NCI-H1048 (cell line): ENCODE data around the gene S100PBP.

Experiments used
- DNase-seq: peaks from one replicate; lab custom pipeline; 2025; lab: John Stamatoyannopoulos, UW

Gene S100PBP

DNA sequence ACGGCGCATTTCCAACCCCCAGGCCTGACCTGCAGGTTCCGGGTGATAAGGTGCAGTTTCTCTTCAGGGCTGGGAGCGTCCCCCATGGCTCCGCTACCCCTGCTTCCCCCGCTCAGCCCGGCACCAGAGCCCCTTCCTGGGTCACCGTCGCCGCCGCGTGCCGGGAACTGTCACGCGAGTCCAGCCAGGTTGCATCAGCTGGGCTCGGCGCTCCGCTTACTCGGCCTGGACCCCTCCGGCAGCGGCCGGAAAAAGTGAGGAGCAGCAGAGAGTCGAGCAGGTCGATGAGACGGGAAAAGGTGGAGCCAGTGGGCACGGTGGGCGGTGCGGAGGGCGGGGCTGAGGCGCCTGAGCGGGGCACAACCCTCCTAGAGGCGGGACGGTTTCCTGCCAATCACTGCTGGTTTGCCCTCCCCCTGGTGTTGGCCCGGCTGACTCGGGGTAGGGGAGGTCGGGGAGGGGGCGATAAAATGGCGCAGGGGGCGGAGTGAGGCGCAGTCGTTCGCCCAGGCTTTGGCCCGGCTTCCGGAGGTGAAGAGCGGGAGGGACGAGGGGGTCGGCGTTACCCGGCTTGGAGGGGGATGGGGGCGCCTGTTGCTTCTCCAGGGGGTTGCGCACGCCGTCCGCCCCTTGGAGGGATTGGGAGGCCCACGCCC is at the start of gene S100PBP, which contains the start of gene YARS1:
S100PBP (plus strand) TSS at position 495 of the 656 bp plus-strand sequence. CDS start 8,447 bp downstream, outside the sequence.
YARS1 (minus strand) TSS at position 200 of the 656 bp plus-strand sequence; CDS start at position 86, 114 bp downstream.
- DNase-seq, result peak; percentile 95

- DNase-seq, result no peak
These were observed 49.2 kb upstream of the S100PBP start for GRCh38 chr1:32768110-32768850.

DNA sequence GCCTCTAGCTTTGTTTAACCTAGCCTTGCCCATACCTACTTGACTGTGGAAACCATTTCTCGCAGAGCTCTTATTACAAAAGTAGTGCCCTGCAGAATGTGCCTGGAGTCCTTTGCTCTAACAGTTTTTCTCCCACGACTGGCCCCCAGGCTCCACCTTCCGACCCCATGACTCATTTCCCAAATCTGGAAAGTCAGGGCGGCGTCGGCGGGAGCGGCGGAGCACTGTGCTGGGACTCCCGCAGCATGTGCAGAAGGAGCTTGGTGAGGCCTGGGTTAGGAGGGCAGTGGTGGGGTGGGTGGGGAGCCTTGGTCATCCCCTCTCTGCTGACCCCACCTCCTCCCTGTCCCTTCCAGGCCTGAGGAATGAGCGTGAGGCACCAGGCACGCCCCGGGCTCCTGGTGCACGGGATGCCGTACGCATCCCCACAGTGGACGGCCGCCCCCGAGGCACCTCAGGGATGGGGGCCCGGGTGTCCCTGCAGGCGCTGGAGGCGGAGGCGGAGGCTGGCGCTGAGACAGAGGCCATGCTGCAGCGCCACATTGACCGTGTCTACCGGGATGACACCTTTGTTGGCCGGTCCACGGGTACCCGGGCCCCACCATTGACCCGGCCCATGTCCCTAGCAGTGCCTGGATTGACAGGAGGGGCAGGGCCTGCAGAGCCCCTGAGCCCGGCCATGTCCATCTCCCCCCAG is 47.8 kb upstream of the S100PBP start:
- no peak for DNase-seq

DNA sequence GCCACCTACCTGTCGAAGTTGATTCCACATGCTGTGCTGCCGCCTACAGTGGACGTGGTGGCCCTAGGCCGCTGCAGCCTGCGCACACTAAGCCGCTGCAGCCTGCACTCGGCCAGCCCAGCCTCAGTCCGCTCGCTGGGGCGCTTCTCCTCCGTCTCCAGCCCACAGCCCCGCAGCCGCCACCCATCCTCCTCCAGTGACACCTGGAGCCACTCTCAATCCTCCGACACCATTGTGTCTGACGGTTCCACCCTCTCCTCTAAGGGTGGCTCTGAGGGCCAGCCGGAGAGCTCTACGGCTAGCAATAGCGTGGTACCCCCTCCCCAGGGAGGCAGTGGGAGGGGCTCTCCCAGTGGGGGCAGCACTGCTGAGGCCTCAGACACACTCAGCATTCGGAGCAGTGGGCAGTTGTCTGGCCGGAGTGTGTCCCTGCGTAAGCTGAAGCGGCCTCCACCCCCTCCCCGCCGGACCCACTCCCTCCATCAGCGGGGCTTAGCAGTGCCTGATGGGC is 47.2 kb upstream of the S100PBP start:
- no peak for DNase-seq

- DNase-seq, result no peak
These were observed 46.5 kb upstream of the S100PBP start for GRCh38 chr1:32770741-32771548.

GRCh38 chr1:32771561-32772280 is 45.7 kb upstream of the S100PBP start:
- DNase-seq, result no peak

- no peak for DNase-seq
These were observed 45.0 kb upstream of the S100PBP start for GRCh38 chr1:32772281-32773017.

DNA sequence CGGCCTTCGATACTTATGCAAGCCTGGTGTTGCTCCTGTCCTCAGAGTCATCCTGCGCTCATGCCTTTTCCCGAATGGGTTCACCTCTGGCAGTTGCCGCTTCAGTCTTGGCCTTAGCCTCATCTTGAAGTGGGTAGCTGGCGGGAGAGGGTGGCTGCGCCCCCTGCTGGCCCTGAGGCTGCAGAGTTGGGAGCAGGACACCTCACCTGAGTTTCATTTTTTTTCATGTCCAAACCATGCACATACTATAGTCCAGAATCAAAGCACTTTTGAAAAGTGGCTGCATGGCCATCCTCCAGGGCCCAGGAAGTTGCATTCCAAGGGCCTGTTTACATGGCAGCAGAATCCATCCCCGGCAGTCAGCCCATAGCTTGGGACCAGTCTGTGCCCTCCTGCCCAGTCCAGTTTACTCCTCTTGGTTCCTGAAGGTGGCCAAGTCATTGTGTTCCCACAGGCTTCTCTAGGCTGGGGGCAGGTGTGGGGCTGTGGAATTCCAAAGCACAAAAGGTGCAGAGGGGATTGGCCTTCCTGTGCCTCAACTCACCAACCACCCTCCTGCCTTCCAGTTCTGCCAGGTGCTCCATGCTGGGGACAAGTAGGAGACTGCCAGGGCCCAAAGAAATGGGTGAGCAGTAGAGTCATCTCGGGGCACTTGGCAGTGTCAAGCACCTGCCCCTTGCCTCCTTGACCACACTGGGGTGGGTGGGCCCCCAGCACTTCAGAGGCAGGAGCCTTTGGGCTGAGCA is 44.3 kb upstream of the S100PBP start:
- no peak for DNase-seq

GRCh38 chr1:32773764-32774463 is 43.5 kb upstream of the S100PBP start:
- no peak for DNase-seq

DNA sequence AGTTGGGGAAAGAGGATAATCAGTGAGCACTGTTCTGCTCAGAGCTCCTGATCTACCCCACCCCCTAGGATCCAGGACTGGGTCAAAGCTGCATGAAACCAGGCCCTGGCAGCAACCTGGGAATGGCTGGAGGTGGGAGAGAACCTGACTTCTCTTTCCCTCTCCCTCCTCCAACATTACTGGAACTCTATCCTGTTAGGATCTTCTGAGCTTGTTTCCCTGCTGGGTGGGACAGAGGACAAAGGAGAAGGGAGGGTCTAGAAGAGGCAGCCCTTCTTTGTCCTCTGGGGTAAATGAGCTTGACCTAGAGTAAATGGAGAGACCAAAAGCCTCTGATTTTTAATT is 43.0 kb upstream of the S100PBP start:
- no peak for DNase-seq

- no peak for DNase-seq
These were observed 42.4 kb upstream of the S100PBP start for GRCh38 chr1:32774950-32775634.

- DNase-seq, result no peak
These were observed 41.7 kb upstream of the S100PBP start for GRCh38 chr1:32775640-32776337.

DNA sequence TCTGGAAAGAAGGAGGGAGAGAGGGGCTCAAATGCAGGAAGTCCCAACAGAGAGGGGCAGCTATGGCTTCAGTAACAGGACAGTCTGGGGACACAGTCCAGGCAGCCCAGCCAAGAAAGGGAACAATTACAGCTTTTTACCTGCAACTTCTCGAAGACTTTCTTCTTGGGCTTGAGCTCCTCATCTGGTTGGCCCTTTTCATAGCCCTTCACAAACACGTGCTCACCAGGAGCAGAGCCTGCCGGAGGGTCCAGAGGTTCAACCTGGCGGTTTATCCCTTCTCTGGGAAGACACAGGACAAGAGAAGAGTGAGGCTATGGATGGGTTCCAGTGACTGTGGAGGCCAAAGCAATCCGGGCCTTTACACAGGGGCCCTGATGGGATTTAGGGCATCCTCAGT is 38.2 kb upstream of the S100PBP start:
- DNase-seq, result no peak

DNA sequence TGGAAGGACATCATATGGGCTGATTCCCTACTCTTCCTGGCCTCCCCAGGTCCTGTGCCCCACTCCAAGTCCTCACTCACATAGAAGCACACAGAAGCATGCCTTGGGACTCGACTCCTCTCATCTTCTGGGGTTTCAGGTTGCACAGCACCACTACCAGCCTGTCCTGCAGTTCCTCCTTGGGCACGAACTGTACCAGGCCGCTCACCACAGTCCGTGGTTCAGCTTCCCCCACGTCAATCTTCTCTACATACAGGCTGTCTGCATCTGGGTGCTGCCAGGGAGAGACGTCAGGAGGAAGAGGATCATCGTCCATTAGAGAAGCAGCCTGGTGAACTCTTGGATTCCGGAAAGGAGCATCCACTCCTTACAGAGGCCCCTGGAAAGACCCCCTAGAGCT is 37.4 kb upstream of the S100PBP start:
- DNase-seq, result no peak

- DNase-seq, result no peak
These were observed 36.7 kb upstream of the S100PBP start for GRCh38 chr1:32780628-32781234.

GRCh38 chr1:32782086-32782485 is 35.4 kb upstream of the S100PBP start:
- DNase-seq, result no peak

- DNase-seq, result no peak
These were observed 33.6 kb upstream of the S100PBP start for GRCh38 chr1:32783851-32784250.
